Testis (tissue), 2 donors: Measurements from ENCODE around the gene WDR75.
"Not testable (repeated sequence)": the region's sequence is repeated elsewhere in the genome, so short reads cannot be mapped to it uniquely, and the experiment has no call there.

Experiments used
- POLR2A ChIP-seq: fragments of 450-650 bp; IDR thresholded peaks from one replicate; pipeline ENCODE4 v1.6.1; 2017; ENCODE audit warnings: antibody characterized with exemption, mild to moderate bottlenecking, moderate library complexity
- TF ChIP-seq, protein P1 (sequence below), 3 experiments: fragments of 450-650 bp in 2 of 3; fragments of 200-600 bp in 1 of 3; sonication (generic) in 1 of 3; IDR thresholded peaks; one replicate each; pipeline ENCODE4 v1.5.1; 2016 to 2019; ENCODE audit warnings: antibody characterized with exemption in 3 of 3, mild to moderate bottlenecking in 2 of 3, moderate library complexity in 1 of 3

DNA sequence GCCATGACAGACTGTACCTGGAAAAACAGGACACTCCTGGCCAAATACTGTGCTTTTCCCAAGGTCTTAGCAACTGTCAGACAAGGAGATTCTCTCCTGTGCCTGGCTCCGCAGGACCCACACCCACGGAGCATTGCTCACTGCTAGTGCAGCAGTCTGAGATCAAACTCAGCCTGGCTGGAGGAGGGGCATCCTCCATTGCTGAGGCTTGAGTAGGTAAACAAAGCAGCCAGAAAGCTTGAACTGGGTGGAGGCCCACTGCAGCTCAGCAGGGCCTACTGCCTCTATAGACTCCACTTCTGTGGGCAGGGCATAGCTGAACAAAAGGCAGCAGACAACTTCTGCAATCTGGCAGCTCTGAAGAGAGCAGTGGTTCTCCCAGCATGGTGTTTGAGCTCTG, 10.8 kb upstream of the WDR75 start:
- not testable (repeated sequence) for TF ChIP-seq POLR2A
- TF ChIP-seq, protein P1, sequence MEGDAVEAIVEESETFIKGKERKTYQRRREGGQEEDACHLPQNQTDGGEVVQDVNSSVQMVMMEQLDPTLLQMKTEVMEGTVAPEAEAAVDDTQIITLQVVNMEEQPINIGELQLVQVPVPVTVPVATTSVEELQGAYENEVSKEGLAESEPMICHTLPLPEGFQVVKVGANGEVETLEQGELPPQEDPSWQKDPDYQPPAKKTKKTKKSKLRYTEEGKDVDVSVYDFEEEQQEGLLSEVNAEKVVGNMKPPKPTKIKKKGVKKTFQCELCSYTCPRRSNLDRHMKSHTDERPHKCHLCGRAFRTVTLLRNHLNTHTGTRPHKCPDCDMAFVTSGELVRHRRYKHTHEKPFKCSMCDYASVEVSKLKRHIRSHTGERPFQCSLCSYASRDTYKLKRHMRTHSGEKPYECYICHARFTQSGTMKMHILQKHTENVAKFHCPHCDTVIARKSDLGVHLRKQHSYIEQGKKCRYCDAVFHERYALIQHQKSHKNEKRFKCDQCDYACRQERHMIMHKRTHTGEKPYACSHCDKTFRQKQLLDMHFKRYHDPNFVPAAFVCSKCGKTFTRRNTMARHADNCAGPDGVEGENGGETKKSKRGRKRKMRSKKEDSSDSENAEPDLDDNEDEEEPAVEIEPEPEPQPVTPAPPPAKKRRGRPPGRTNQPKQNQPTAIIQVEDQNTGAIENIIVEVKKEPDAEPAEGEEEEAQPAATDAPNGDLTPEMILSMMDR (IDR thresholded peaks at IDR 0.05) = not testable (repeated sequence)
